ENCODE data around the gene FBXL4.

FBXL4 gene

DNA sequence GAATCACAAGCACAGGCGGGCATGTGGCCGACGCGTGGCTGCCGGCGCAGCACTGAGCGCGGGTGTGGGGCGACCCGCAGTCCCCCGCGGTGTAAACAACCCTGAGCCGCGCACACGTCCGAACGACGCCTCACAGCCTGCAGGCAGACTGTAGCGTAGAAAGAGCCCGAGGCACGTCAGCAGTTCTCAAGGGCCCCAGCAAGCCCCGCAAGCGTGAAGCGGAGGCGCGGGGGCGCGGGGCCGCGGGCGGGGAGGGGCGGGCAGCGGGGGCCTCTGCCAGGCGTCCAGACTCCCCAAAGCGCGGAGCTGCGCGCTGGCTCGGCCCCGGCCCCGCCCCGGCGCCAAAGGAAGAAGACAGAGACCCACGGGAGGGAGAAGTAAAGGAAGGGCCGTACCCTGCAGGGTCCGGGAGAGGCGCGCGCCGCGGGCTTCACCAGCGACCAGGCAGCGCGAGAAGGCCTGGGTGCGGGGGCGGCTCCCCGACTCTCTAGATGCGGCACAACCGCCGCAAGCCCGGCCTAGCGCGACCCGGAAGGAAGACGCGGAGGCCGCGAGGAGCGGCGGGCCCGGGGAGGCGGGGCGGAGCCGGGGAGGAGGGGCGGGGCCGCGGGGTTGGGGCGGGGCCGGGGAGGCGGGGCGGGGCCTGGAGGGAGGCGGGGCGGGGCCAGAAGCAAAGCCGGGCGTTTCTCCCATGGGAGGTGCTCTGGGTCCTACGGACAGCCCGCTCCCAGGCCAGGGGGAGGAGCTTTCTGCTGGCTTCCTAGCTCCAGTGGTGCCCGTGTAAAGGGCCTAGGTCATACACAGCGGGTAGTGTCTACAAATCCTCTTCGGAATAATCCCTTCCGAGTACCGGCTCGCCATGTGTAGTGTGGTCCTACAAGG is at the start of gene FBXL4:
Gene FBXL4, minus strand, starts transcription at position 536 of the 882 bp plus-strand sequence. CDS start 20,958 bp downstream, outside the sequence.
- in situ Hi-C loops (cut with HindIII; ENCODE audit: low sequenced_read_pairs) = no loop called here

DNA sequence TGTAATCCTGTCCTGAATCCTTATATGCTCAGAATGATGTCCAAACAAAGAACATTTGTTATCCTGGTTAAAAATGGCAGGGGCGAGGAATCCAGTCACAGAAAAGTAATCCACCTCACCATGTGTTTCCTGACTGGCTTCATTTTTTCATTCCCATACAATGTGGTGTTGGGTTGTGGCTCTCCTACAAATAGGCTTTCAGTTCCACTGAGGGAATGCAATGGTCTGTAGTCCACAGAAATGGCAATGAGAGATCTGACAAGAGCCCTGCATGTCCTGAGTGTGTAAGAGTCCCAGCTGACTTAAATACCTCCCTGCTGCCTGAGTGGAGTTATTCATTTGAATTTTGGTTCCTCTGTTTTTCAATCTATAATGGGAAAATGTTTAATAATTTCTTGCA is 47.4 kb upstream of the FBXL4 start:
- in situ Hi-C loops (cut with HindIII; ENCODE audit: low sequenced_read_pairs) = no loop called here

DNA sequence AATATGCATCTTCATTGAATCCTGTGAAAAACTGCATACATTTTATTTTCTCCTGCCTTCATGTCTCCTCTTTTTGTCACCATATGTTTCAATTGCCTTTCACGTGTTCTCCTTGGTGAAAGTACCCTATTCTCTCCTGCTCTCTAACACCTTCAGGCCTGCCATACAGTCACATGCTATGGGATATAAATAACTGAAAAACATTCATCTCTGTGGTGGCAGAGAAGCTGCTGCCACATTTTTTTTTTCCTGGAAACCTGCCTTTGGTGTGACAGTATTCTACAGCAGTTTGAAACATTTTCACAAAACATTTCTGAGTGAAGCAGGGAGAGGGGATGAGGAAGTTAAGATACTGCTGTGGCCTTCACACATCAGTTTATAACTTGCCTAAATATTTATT is 44.8 kb upstream of the FBXL4 start:
- in situ Hi-C loops (cut with HindIII; ENCODE audit: low sequenced_read_pairs) = no loop called here

DNA sequence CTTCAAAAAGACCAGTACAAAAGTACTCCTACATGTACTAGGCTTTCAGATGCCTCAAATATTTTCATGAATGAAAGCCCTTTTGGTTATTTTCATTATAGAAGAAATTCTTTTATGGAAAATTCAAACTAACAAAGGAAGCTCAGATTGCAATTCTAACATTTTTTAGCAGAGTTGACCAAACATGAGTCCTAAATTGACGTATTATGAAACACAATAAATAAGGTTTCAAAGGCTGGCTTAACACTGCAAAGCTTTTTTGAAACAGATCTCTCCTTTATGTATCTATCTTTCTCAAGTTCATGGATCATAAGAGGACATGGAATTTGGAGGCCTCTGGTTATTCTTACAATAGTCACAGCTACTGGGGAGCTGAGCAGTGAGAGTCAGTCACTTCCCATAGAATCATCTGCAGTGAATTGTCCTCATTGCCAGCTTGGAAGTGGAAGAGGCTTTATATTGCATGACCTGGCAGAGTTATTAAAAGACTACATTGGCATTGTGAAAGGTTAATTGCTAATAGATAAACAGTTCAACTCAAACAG is 38.4 kb upstream of the FBXL4 start:
- in situ Hi-C loops (cut with HindIII; ENCODE audit: low sequenced_read_pairs) = no loop called here

DNA sequence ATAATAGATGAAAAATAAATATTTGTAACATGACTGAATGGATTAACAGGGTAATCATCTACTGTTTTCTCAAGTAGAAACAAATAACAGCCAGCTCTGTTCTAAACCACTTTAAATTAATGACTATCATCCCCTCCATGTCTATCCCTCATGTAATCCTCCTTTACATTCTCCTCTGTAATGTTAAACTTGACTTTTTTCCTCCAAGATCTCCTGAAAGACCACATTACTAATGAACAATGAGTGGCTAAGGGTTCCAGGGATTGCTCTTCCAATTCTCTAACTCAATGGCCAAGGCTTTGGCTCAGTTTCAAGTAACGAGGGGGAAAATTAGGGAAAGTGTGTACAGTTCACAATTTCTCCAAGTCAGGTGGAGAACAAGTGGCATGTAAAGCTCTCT is 37.6 kb upstream of the FBXL4 start:
- in situ Hi-C loops (cut with HindIII; ENCODE audit: low sequenced_read_pairs) = no loop called here

DNA sequence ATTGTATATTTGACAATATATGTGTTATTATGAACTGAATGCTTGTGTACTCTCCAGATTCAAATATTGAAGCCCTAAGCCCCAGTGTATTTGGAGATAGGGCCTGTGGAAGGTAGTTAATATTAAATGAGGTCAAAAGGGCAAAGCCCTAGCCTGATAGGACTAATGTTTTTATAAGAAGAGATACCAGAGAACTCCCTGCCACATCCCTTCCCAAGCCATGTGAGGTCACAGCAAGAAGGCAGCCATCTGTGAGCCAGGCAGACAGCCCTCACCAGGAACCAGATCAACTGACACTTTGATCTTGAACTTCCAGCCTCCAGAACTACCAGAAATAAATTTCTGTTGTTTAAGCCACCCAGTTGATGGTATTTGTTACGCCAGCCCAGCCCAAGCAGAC is 36.4 kb upstream of the FBXL4 start:
- in situ Hi-C loops (cut with HindIII; ENCODE audit: low sequenced_read_pairs) = no loop called here

DNA sequence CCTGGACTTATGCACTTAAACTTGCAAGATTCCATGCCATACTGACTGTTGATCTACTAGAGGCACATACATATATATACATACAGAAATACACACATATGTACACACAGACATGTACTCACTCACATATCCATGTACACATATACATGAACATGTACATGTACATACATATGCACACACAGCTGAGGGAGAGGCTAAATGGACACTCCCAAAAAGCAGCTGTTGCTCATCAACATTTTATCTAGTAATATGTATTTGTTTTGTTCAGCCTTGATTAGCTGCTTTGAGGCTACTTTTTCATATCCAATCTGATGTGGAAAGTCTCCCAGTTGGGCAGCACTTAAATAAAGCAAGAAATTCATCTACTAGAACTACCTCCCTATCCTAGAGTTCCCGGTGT is 33.7 kb upstream of the FBXL4 start:
- in situ Hi-C loops (cut with HindIII; ENCODE audit: low sequenced_read_pairs) = no loop called here

DNA sequence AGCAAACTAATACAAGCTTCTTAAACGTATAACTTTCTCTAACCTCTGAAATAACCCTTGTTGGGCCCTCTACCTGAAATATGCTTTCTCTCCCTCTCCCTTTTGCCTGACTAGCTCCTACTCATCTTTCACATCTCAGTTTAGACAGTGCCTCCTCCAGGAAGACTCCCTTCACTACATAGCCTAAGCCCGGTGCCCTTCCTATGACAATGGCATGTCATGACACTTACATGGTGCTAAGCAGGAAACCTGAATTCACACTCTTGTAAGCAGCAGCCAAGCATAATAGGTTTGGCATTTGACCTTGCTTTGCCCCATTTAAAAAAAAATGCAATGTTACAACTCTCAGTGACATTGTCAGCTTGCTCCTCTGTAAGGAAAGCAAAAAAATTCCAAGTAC is 33.1 kb upstream of the FBXL4 start:
- in situ Hi-C loops (cut with HindIII; ENCODE audit: low sequenced_read_pairs) = no loop called here

DNA sequence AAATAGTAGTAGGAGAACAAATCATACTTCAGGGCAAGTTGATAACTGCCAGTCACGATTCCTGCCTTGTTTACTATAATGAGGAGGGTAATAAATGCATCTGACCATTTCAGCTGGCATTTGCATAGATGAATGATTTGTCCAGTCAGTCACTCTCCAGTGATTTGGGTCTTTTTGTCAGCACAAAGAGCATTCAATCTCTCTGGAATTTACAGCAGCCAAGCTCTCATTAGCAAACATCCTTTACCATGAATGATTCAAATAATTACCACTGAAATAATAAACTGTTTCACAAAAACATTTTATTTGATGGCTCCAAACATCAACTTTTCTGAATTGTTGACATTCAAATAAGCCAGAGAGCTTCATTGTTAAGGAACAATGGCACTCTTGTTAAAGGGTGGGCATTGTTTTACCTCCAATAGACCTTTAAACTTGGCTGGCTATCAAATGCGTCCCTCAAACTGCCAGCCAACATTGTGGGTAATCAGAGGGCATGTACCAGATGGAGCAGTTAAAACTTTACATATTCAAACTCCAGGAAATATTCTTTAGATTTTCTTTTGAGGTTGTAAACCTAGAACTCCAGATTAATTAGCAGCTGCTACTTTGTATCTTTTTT is 30.0 kb upstream of the FBXL4 start:
- in situ Hi-C loops (cut with HindIII; ENCODE audit: low sequenced_read_pairs) = no loop called here

DNA sequence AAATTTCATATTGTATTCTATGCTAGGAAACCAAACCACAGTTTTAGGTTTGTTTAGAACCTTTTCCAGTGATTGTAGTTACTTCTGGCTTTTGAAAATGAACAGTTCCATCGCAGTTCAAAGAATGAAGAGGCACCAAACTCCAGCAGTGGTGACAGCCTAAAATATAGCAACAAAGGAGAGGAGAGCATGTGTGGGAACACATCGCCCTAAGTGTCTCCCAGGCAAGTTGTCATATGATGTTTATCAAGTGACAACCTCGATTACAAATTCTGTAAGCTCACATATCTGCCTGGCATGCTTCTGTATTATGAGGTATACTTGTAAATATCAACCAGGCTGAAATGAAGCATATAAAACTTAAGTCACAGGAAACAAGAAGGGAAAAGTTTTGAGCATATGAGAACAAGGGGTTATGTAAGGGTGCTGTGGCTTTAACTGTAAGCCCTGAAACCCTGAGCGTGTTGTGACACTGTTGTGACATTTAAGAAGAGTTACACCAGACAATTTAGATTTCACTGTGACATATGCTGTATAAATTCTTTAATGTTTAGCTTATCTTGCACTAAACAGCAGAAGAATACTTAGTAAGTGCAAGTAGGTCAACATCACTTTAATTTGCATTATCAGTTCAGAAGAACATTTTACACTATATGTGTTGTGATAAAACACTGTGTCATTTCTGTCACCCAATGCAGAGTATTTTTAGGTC is 29.1 kb upstream of the FBXL4 start:
- in situ Hi-C loops (cut with HindIII; ENCODE audit: low sequenced_read_pairs) = no loop called here

DNA sequence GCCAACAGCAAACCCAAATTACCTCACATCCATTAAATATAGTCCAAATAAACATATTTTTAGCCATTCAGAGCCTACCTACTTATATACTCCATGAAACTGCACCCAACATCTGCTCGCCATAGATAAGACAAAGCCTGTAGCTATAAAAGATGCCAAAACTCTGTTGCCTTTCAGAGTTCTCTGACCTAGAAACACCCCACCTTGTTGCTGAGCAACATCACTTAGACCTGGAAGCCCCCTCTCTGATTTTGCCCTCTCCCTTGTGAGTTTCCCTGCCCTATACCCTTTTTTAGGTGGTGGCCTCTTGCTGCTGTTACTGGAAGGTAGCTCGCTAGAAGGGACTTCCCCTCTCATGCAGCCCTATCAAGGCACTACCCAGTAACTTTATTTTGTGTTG is 27.7 kb upstream of the FBXL4 start:
- in situ Hi-C loops (cut with HindIII; ENCODE audit: low sequenced_read_pairs) = no loop called here

DNA sequence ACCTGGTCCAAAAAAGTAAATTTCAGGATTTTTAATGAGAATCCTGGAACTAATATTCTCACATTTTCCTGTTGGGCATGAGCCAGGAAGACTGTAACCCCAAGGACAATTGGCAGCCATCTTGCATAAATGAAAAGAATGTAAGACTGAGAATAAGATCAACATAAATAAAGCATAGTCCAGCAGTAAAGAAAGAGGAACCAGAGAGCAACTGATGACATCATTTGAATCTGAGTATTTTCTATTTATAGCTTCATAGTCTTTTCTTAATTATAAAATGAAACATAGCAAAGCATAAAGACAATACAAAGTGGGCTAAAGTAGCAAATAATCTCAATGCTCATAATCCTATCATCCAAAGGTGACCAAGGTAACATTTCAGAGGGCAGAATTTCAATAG is 26.6 kb upstream of the FBXL4 start:
- in situ Hi-C loops (cut with HindIII; ENCODE audit: low sequenced_read_pairs) = no loop called here

DNA sequence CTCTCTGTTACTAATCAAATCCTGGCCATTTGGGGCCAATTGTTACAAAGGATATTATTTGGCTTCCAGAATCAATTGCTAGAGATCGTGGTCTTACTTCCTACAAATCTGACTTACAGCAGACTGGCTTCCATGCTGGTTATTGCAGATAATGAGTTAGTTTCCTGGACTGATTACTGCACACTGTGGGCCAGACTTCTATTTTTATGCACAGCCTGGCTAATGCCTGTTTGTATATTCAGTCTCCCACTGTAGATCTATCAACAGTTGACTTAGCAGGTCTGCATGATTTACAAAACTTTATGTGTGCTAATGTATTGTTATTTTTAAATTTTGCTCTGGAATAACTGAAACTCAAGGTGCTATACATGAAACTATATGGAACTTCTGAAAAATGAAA is 25.8 kb upstream of the FBXL4 start:
- in situ Hi-C loops (cut with HindIII; ENCODE audit: low sequenced_read_pairs) = no loop called here

DNA sequence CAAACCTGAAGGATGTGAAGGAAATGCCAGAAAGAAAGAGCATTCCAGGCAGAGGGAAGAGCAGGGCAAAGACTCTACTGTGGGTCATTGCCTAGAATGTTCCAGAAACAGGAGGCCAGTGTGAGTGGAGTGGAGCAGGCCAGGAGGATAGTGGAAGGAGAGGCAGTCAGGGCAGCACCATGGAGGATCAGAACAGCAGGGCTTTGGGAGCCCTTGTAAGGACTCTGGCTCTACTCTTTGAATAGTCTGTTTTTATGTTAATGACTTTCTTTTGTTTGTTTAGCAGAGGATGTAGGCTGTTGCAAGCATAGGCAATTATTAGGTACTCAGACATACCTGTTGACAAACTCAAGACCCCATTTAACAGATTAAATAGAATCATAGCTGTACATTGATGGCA is 23.6 kb upstream of the FBXL4 start:
- in situ Hi-C loops (cut with HindIII; ENCODE audit: low sequenced_read_pairs) = no loop called here

DNA sequence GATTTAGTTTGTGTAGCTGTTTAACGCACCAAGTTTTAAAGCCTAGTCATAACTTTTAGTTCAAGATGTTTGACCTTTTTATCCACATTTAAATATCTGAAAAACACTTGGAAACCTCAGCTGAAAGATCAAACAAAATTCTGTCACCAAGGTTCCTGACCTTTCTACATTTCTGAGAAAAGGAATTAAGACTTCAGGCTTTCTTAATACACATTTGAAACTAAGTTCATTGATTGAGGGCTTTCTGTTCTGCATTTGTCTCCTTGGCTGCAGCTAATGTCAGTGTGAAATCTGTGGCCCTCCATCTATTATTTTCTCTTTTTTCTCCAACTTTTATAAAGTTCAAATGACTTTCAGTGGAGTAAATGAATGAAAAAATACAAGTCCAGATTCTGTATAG is 22.7 kb upstream of the FBXL4 start:
- in situ Hi-C loops (cut with HindIII; ENCODE audit: low sequenced_read_pairs) = no loop called here

DNA sequence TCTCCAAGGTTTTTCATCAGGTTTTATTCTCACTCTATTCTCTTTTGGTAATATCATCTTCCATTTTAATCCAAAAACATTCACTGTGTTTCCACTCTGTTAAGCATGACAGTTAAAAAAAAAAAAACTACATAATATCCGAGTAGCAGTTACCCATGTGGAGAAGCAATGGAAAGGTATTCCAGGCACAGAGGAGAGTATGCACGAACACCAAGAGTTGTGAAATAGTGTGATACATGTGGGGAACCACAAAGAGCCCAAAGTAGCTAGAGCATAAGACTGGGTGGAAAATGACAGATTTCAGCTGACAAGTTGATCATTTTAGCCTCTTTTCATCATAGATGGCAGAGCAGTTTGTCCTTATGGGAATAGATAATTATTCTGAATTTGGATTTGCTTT is 19.9 kb upstream of the FBXL4 start:
- in situ Hi-C loops (cut with HindIII; ENCODE audit: low sequenced_read_pairs) = no loop called here

DNA sequence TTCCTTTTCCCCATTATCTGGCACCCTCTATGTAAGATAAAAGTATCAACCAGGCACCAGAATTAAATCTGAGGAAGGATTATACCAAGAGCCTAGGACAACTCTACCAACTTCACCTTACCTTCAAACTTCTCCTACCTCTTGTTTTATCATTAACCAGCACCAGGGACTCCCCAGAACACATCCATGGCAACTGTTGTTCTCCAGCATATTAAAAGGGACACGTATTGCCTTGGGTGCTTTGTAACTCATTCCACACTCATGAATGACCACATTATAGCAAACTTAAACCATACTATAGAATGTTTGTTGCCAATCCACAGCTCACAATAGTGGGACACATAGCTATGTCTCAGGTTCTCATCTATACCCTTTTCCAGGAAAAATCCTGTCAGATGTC is 11.9 kb upstream of the FBXL4 start:
- in situ Hi-C loops (cut with HindIII; ENCODE audit: low sequenced_read_pairs) = no loop called here

DNA sequence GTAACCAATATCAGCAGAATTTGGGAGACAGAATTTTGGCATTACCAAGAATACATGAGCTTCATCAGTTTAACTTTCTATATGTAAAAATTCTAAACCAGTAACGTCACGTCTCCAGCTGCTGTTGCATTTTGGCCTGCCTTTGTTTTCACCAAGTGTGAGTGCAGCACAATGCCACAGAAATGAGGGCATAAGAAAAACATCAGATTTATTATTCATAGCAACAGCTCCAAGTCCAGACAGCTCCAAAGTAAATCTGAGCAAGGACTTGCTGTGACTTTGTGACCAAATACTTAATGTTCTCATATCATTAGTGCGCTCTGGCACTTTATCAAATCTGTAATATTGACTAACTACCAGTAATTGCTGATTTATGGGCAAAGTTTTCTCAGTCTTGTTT is 11.0 kb upstream of the FBXL4 start:
- in situ Hi-C loops (cut with HindIII; ENCODE audit: low sequenced_read_pairs) = no loop called here

DNA sequence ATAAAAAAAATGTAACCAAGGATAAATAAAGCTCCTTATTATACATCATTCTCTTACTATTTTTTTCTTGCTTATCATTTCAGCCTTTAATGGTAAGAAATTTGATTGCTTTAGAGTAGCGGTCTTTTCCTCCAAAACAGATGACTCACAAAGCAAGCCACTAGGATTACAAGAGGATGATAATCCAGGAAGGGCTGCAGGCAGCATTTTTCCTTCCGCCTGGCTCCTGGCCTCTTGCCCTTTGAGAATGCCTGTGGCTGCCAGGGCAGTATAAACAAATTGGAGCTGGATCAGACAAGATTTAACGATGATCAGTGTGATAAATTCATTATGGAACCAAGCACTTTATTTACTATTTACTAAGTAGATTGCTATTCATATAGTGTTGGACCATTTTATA is 9.7 kb upstream of the FBXL4 start:
- in situ Hi-C loops (cut with HindIII; ENCODE audit: low sequenced_read_pairs) = no loop called here

DNA sequence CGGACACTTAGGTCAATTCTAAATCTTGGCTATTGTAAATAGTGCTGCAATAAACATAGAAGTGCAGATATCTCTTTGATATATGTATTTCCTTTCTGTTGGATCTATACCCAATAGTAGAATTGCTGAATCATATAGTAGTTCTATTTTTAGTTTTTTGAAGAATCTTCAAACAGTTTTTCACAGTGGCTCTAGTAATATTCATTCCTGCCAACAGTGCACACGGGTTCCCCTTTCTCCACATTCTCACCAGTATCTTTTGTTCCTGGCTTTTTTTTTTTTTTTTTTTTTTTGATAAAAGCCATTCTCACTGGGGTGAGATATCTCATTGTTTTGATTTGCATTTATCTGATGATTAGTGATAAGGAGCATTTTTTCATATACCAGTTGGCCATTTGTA is 1.8 kb upstream of the FBXL4 start:
- in situ Hi-C loops (cut with HindIII; ENCODE audit: low sequenced_read_pairs) = no loop called here

DNA sequence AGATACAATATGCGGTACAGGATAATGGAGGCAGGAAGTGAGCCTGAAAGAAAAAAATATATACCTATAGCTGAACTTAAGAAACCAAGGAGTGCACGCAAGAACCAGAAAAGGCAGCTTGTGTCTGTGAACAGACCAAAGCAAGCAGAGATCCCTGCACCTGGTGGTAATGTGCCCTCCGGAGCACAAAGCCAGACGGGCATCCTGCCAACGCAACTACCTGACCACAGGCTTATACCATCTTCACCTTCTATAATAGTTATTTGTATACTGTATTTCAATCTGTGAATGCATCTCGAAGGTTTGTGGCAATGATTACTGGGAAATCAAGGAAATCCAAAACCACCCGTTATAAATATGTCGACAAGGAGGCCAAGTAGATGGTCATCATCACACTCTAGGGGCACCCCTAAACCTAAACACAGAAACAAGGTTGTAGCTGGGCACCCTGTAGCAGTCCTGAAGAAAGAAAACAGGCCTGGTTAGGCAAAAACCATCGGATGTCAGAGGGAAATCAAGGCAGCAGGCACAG is 801 bp downstream of the FBXL4 start:
- in situ Hi-C loops (cut with HindIII; ENCODE audit: low sequenced_read_pairs) = no loop called here
